Astrocyte of the spinal cord (primary cell): ENCODE measurements around the gene TEX264.
A peak's percentile ranks its signal among the peaks of the same experiment; 100 is the strongest.

Source experiments
- DNase-seq: peaks from one replicate; pipeline ENCODE4 v3.0.0; 2011; ENCODE audit warnings: low read depth, low spot score
- H3K4me3 ChIP-seq: 2 replicates; pipeline ENCODE4 v1.5.1; 2011; ENCODE audit warnings: low read depth, mild to moderate bottlenecking, low read length, moderate library complexity
- in situ Hi-C: cut with HindIII; loops from 2 replicates; pipeline ENCODE4 v1.10.0; 2017; ENCODE audit warnings: low sequenced_read_pairs
- TF ChIP-seq, protein P1 (sequence below): IDR thresholded peaks from 2 replicates; pipeline ENCODE4 v1.5.1; 2012; ENCODE audit warnings: low read depth, mild to moderate bottlenecking, low read length, inconsistent platforms

The TEX264 gene

DNA sequence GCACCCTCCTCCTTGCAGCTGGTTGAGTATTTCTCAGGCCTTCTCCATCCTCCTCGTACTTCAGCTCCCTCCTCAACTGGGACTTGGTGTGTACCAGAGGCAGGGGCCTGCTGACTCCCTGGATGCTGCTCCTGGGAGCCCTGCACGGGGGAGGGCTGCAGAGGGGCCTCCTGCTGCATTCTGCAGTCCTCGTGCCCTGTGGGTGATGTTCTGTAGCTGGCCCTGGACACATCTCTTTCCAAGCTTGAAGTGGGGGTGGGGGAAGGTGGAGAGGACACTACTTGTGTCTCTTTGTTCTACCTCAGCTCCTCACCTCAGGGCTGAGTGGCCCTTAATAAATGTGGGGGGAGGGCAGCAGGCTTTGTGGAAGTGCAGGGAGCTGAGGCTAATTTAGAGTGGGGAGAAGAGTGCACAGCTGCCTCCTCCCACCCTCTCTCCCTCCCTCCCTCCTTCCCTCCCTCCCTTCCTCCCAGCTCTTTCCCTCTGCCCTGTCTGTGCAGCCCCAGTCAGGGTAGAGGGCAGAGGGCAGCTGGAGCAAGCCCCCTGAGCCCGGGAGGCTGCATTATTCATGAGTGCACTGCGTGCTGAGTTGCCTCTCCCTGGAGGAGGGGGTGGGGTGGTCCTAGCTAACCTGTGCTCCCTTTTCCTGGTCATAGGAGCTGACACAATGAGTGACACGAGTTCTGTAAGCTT is 32.2 kb downstream of the TEX264 start:
- TF ChIP-seq, protein P1, sequence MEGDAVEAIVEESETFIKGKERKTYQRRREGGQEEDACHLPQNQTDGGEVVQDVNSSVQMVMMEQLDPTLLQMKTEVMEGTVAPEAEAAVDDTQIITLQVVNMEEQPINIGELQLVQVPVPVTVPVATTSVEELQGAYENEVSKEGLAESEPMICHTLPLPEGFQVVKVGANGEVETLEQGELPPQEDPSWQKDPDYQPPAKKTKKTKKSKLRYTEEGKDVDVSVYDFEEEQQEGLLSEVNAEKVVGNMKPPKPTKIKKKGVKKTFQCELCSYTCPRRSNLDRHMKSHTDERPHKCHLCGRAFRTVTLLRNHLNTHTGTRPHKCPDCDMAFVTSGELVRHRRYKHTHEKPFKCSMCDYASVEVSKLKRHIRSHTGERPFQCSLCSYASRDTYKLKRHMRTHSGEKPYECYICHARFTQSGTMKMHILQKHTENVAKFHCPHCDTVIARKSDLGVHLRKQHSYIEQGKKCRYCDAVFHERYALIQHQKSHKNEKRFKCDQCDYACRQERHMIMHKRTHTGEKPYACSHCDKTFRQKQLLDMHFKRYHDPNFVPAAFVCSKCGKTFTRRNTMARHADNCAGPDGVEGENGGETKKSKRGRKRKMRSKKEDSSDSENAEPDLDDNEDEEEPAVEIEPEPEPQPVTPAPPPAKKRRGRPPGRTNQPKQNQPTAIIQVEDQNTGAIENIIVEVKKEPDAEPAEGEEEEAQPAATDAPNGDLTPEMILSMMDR: no peak
- in situ Hi-C loops: no loop called here
- no peak overlapping the region for H3K4me3 ChIP-seq
- DNase-seq: no peak

DNA sequence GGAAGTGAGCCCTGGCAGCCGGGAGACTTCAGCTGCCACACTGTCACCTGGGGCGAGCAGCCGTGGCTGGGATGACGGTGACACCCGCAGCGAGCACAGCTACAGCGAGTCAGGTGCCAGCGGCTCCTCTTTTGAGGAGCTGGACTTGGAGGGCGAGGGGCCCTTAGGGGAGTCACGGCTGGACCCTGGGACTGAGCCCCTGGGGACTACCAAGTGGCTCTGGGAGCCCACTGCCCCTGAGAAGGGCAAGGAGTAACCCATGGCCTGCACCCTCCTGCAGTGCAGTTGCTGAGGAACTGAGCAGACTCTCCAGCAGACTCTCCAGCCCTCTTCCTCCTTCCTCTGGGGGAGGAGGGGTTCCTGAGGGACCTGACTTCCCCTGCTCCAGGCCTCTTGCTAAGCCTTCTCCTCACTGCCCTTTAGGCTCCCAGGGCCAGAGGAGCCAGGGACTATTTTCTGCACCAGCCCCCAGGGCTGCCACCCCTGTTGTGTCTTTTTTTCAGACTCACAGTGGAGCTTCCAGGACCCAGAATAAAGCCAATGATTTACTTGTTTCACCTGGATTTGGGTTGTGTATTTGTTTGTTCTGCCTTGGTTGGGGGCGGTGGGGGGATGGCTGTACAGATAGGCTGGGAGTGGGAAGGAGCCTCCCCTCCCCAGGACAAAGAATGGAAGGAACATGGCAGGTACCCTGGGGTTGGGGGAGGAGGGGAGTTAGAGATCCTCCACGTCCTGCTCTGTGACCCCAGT is 32.9 kb downstream of the TEX264 start:
- in situ Hi-C loops: no loop called here
- no peak overlapping the region for H3K4me3 ChIP-seq
- DNase-seq: no peak
- TF ChIP-seq, protein P1: no peak

DNA sequence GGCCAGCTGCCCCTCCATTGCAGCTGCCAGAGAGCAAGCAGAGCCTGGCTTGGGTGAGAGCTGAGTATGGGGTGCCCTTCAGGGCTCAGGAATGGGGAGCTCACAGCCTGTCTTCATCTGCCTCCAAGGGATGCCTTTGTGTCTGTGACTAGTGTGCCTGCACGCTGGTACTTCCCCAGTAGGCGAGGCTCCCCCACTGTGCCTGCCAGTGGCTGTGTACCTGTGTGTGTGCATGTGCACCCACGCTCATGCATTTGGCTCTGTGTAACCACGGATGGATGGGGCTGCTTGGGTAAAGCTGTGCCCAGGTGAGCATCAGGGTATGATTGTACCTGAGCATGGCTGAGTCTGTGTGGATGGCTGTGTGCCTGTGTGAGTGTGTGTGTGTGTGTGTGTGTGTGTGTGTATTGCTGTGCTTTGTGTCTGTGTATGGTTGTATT is 33.5 kb downstream of the TEX264 start:
- in situ Hi-C loops: no loop called here
- TF ChIP-seq, protein P1: no peak
- no peak for DNase-seq
- no peak overlapping the region for H3K4me3 ChIP-seq

DNA sequence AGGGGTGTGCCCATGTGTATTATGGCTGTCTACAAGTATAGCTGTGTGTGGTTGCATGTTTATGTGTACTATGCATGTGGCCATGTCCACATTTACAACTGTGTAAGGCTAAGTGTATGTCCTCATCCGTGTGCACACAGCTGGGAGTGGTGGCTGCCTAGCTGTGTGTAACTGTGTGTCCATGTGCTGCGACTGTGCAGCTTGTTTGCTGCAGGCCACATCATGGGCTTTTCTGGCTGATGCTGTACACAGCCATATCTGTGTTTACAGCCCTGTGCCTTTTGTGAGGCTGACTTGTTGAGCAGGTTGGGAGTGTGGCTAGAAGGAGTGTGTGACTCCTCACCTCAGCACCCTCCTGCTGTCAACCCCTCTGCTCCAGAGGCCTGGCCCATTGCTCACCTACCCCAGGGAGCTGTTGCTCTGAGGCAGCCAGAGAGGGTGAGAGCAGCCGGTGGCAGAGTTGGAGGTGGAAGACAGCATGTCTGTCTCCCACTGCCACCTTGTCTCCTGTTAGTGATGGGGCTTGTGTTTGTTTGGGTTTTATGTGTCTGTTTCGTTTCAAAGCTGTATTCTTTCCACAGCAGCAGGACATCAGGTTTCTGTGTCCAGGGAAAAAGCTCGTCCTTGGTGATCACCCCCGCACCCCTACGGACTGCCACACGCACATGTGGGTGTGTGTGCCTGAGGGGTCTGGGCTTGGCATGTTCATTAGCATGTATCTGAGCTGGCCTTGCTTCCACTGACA is 34.4 kb downstream of the TEX264 start:
- in situ Hi-C loops: no loop called here
- TF ChIP-seq, protein P1: no peak
- H3K4me3 ChIP-seq: no peak overlapping the region
- DNase-seq: no peak

DNA sequence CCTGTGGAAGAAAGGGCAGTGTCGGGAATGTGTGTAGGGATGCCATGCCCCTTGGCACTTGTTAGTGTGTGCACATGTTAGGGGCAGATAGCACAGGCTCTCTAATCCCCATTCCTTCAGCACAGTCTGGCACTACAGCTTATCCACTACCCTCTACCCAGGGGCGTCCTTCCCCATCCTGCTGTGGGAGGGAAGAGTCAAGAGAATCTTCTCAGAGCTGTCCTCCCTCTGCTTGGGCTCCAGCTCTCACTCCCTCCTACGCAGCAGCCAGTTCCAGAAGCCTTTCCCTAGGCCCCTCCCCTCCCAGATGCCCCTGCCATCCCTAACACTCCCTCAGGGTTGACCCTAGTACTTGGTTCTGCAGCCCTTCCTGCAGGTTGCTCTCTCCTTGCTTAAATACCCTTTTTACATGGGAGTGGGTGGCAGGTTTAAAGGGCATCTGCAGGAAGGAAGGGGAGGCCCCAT is 35.0 kb downstream of the TEX264 start:
- in situ Hi-C loops: no loop called here
- no peak overlapping the region for H3K4me3 ChIP-seq
- TF ChIP-seq, protein P1: no peak
- no peak for DNase-seq

DNA sequence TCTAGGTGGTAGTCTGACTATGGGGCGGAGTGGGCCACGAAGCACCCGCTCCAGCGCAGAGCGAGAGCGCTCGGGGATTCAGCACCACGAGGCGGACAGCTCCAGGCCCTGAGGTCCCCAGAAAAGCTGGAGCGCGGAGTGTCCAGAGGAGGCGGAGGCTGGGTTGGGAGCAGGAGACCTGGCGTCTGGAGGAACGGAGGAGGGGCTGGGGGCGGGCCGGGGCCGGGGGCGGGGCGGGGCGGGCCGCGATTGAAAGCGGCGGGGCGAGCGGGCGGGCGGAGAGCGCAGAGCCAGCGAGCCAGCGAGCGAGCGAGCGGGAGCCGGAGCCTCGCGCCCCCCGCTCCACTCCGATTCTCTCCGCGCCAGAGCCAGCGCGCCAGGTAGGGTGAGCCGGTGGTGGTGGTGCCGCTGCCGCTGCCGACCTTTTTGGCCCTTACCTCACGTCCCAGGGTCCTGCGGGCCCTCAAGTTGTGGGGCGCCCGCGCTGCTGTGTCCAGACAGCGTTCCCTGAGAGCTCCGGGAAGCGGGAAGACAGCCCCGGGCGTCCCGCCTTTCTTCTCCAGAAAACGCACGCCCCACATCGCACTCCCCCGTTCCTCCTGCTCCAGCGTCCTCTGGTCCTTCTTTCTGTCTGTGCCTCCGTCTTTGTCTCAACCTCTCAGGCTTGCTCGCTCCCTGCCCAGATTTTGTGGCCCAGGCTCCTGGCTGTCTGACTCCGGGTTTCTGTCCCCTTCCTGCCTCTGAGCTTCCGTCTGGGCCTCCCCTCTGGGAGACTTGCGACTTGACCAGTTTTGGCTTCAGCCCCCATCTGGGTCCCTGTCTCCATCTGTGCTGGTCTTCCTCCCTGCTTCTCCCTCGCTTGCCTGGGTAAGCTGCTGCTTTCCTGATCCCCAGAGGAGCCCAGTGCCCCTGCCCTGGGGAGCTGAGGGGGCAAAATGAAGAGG is 36.0 kb downstream of the TEX264 start, which contains the start of gene GRM2:
Gene GRM2, plus strand, starts transcription at position 281 of the 944 bp plus-strand sequence. CDS start 1,916 bp downstream, outside the sequence.
- DNase-seq: peak; percentile 84
- in situ Hi-C loops: no loop called here
- H3K4me3 ChIP-seq: peak within 1 kb of the TSS; percentile 26
- TF ChIP-seq, protein P1: no peak
